Natural killer cell (primary cell): ENCODE results near the gene WDR4. TPM values are rescaled to one million over a fixed set of nuclear protein-coding genes. Genes with fewer than 3 reads are reported as not detected.
"Not testable (repeated sequence)": the region's sequence is repeated elsewhere in the genome, so short reads cannot be mapped to it uniquely, and the experiment has no call there.

Experiments used
- ATAC-seq, 3 donors: fragments of 150-1000 bp in 2 of 3; fragments of 200-7000 bp in 1 of 3; cut with Tn5 transposase; 1 replicate in 1 of 3; 2 replicates in 2 of 3; pipeline ENCODE4 v1.10.0; 2021; ENCODE audit warnings: mild to moderate bottlenecking in 2 of 3, moderate library complexity in 2 of 3
- DNase-seq, 2 donors: peaks; one replicate each; pipeline versions ENCODE4 v3.0.0 to v3.0.0-alpha.2; 2013 to 2021; ENCODE audit warnings: mixed read lengths in 1 of 2
- H3K27ac ChIP-seq: one replicate; pipeline ENCODE4 v1.5.1; 2013; ENCODE audit warnings: mild to moderate bottlenecking, low read length
- H3K27me3 ChIP-seq: one replicate; pipeline ENCODE4 v1.6.1; 2013; ENCODE audit warnings: low read length; ENCODE audit not compliant: control insufficient read depth, insufficient read depth
- H3K36me3 ChIP-seq: one replicate; pipeline ENCODE4 v1.6.1; 2013; ENCODE audit warnings: low read length; ENCODE audit not compliant: control insufficient read depth, insufficient read depth
- H3K4me1 ChIP-seq: one replicate; pipeline ENCODE4 v1.6.1; 2013; ENCODE audit warnings: low read length; ENCODE audit not compliant: control insufficient read depth, insufficient read depth
- H3K4me3 ChIP-seq: one replicate; pipeline ENCODE4 v1.5.1; 2013; ENCODE audit warnings: low read length
- H3K9me3 ChIP-seq: one replicate; pipeline ENCODE4 v1.6.1; 2013; ENCODE audit warnings: low read length; ENCODE audit not compliant: control insufficient read depth, insufficient read depth
- H3K27ac Mint-ChIP-seq, 2 donors: one replicate each; pipeline ENCODE4 v1.8.0; 2022; ENCODE audit warnings: mild to moderate bottlenecking in 2 of 2, mixed read lengths in 2 of 2, moderate library complexity in 1 of 2
- H3K27me3 Mint-ChIP-seq, 2 donors: one replicate each; pipeline ENCODE4 v1.8.0; 2022; ENCODE audit warnings: low read depth in 2 of 2, mixed read lengths in 2 of 2
- H3K36me3 Mint-ChIP-seq: one replicate; pipeline ENCODE4 v1.8.0; 2022; ENCODE audit warnings: mixed read lengths
- H3K4me1 Mint-ChIP-seq, 2 donors: one replicate each; pipeline ENCODE4 v1.8.0; 2022; ENCODE audit warnings: mixed read lengths in 2 of 2
- H3K4me3 Mint-ChIP-seq: one replicate; pipeline ENCODE4 v1.8.0; 2022; ENCODE audit warnings: mild to moderate bottlenecking, moderate library complexity, mixed read lengths
- H3K9me3 Mint-ChIP-seq, 2 donors: one replicate each; pipeline ENCODE4 v1.8.0; 2022; ENCODE audit warnings: mixed read lengths in 2 of 2
- CTCF ChIP-seq: fragments of 200-600 bp; IDR thresholded peaks from one replicate; pipeline ENCODE4 v1.8.0; 2022; ENCODE audit warnings: antibody characterized with exemption
- WGBS: methylation state at CpG from one replicate; pipeline ENCODE4 v1.1.7; 2013; ENCODE audit warnings: missing lambda C conversion rate; ENCODE audit not compliant: insufficient coverage; 5-methylcytosine and 5-hydroxymethylcytosine counted together
- intact Hi-C: fragments of 100-400 bp; cut with micrococcal nuclease; formaldehyde crosslinking; loops from one replicate; pipeline ENCODE4 v1.14.2; 2022
- total RNA-seq, 4 donors: library from RNA; stranded (reverse); fragments of 120-200 nt in 1 of 4; gene quantifications; one replicate each; pipeline versions ENCODE4 v1.2.3 to v1.2.4, GENCODE V29; 2013 to 2022

WDR4 gene
- total RNA-seq, 3 donors from 2014 or later (not counting 1 experiment from before 2014, with no cell fraction given): 11.1 to 15.5 (median 14.0) TPM

- H3K4me1 Mint-ChIP-seq: peaks cover 22 to 23% of the 10 kb centered on the region in 2 donors
- no peak for DNase-seq
- Histone ChIP-seq H3K4me3 (no peak overlapping the region), H3K9me3 (no peaks in the 10 kb centered on the region), H3K27ac (no peak overlapping the region), H3K4me1 (peaks cover 13% of the 10 kb centered on the region), H3K27me3 (no peaks in the 10 kb centered on the region), H3K36me3 (no peaks in the 10 kb centered on the region)
- H3K9me3 Mint-ChIP-seq: no peaks in the 10 kb centered on the region
- intact Hi-C loops: no loop called here
- H3K4me3 Mint-ChIP-seq: no peak overlapping the region
- no peak for TF ChIP-seq CTCF
- H3K36me3 Mint-ChIP-seq: no peaks in the 10 kb centered on the region
- H3K27me3 Mint-ChIP-seq: no peaks in the 10 kb centered on the region
- no CpG with 5 or more reads among the region's 1 CpG for WGBS
- H3K27ac Mint-ChIP-seq: no peak overlapping the region
- ATAC-seq: no peak
These were observed 4.6 kb upstream of the WDR4 start for GRCh38 chr21:42883921-42884320.

DNA sequence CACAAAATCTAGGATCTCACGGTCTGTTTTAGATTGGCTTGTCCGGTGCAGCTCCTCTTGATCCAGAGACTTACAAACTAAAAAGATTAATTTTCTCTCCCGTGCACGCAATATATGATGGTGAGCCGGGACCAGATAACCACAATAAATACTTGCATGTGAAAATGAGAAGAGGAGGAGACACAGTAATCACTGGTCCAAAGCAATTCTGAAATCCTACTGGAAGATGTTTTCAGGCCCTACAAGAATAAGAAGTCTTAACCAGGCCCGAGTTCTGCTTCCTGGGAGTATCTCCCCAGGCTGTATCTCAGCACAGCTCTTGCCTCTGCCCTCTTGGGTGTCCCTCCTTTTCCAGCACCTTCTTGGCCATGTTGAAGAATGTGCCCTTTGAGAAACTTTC lies 1.0 kb upstream of the WDR4 start:
- Mint-ChIP-seq H3K9me3 (no peaks in the 10 kb centered on the region), H3K27me3 (no peaks in the 10 kb centered on the region), H3K4me1 (peaks cover 32 to 33% of the 10 kb centered on the region in 2 donors), H3K36me3 (no peaks in the 10 kb centered on the region), H3K4me3 (peak overlapping the region; percentile 99), H3K27ac (peak overlapping the region; percentile 99)
- Histone ChIP-seq H3K27me3 (no peaks in the 10 kb centered on the region), H3K27ac (peak overlapping the region; percentile 93), H3K9me3 (no peaks in the 10 kb centered on the region), H3K4me1 (peaks cover 18% of the 10 kb centered on the region), H3K36me3 (peaks cover 6% of the 10 kb centered on the region), H3K4me3 (no peak overlapping the region)
- DNase-seq (peak in 1 of 2 donors; percentile 18), ATAC-seq (no peak)
- intact Hi-C loops: no loop called here
- 96% methylated on average over 5 of the region's 6 CpGs for WGBS
- TF ChIP-seq CTCF: no peak

- peak overlapping the region; percentile 99 for H3K4me3 Mint-ChIP-seq
- WGBS: under 1% methylated on average over 15 of the region's 15 CpGs
- H3K27ac Mint-ChIP-seq: peak overlapping the region; percentile 99
- ATAC-seq: peak in 2 of 3 donors; percentile 2 to 12
- DNase-seq: no peak
- Histone ChIP-seq H3K4me1 (peaks cover 18% of the 10 kb centered on the region), H3K9me3 (no peaks in the 10 kb centered on the region), H3K27me3 (no peaks in the 10 kb centered on the region), H3K36me3 (peaks cover 10% of the 10 kb centered on the region), H3K4me3 (peak overlapping the region; percentile 63), H3K27ac (peak overlapping the region; percentile 93)
- no peaks in the 10 kb centered on the region for H3K9me3 Mint-ChIP-seq
- peaks cover 32 to 33% of the 10 kb centered on the region in 2 donors for H3K4me1 Mint-ChIP-seq
- no peak for TF ChIP-seq CTCF
- intact Hi-C loops: no loop called here
- H3K27me3 Mint-ChIP-seq: no peaks in the 10 kb centered on the region
- H3K36me3 Mint-ChIP-seq: no peaks in the 10 kb centered on the region
These were observed 704 bp downstream of the WDR4 start for GRCh38 chr21:42878678-42878992.

- intact Hi-C loops, H3K27me3 ChIP-seq, H3K27ac ChIP-seq, H3K4me3 Mint-ChIP-seq, DNase-seq, H3K27ac Mint-ChIP-seq, H3K9me3 Mint-ChIP-seq, H3K9me3 ChIP-seq, H3K36me3 Mint-ChIP-seq, ATAC-seq, H3K27me3 Mint-ChIP-seq, H3K4me3 ChIP-seq: not testable (repeated sequence)
- H3K4me1 Mint-ChIP-seq: peaks cover 25 to 27% of the 10 kb centered on the region in 2 donors
- Histone ChIP-seq H3K36me3 (peaks cover 30% of the 10 kb centered on the region), H3K4me1 (peaks cover 18% of the 10 kb centered on the region)
- WGBS: 91% methylated on average over 6 of the region's 10 CpGs
These were observed 3.5 kb downstream of the WDR4 start for GRCh38 chr21:42875811-42876210.
